GM19193 (cell line): ENCODE results near the gene ZMYM2.

Source experiments
- POLR2A ChIP-seq: IDR thresholded peaks from 4 replicates; pipeline ENCODE4 v1.6.1; 2011; ENCODE audit not compliant: insufficient read depth, insufficient read length; ENCODE audit errors: extremely low read depth

The ZMYM2 gene

DNA sequence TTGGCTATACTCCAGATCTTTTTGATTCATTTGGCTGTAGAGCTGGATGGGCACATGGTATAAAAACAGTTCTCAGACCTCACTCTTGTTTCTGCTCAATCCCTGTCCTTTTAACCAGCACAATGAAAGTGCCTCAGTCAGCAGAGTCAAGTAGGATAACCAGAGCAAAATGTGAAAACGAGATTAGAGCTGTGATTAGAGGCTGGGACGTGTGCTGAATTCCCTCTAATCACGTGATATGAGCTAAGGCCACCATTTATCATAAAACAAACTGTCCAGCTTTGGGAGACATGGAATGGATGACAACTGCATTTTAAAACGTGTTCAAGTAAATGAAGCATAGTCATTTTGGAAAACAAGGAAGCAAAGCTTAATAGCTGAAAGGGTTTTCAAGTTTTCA is 148.2 kb downstream of the ZMYM2 start:
- no peak for TF ChIP-seq POLR2A

DNA sequence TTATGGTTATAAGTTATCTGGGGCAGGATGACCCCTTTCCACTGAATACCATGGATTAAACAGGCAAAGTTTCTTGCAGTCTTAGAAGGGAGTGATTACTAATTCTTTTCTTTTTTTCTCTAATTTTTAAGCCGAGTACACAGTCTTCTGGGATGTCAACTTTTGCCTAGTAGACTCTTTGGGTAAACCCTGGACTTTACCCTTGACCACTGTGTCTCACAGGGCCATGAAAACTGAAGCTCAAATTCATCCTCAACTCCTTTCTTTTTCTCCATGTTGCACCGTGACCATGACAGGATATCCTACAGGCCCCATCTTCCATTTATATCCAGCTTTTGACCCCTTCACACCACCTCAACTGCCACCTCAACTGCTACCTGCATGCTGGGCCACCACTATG is 150.5 kb downstream of the ZMYM2 start:
- no peak for TF ChIP-seq POLR2A

DNA sequence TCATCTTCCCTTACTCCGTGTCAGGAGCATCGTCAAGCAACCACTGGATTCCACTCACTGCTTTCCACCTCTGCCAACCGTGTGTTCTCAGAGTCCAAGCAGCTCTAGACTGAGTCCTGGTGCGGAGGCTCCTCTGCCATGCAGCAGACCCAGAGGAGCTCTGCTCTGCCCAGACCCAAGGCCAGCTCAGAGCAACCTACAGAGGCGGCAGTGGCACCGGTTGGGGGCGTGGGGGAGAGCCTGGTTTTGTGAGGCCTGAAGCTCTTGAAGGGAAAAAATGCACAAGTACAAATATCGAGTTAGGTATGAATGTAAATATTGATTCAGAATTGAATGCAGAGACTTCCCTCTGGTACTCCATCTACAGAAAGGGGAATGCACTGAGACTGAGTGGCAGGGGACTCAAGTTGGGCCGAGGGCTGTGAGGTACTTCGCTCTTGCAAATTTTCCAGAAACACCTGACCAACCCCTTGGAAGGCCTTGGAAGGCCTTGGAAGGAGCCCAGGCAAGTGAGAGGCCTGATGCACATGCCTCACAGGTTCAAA is 155.6 kb downstream of the ZMYM2 start:
- no peak for TF ChIP-seq POLR2A

DNA sequence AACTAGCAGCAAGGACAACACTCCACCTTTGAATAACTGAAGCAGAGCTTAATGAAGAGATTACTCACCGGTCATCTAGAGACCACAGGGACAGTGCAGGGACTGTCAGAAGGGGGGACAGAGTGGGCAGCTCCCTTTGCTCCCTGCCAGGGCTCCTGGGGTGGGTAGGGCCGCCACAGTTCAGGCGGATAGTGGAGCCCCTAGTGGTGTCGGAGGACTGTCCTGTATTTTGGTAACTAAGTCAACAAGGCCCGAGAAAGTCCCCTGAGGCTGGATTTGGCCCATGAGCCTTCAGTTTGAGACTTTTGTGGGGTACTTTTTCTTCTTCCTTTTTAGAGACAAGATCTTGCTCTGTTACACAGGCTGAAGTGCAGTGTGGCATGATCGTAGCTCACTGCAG is 157.7 kb downstream of the ZMYM2 start:
- no peak for TF ChIP-seq POLR2A

DNA sequence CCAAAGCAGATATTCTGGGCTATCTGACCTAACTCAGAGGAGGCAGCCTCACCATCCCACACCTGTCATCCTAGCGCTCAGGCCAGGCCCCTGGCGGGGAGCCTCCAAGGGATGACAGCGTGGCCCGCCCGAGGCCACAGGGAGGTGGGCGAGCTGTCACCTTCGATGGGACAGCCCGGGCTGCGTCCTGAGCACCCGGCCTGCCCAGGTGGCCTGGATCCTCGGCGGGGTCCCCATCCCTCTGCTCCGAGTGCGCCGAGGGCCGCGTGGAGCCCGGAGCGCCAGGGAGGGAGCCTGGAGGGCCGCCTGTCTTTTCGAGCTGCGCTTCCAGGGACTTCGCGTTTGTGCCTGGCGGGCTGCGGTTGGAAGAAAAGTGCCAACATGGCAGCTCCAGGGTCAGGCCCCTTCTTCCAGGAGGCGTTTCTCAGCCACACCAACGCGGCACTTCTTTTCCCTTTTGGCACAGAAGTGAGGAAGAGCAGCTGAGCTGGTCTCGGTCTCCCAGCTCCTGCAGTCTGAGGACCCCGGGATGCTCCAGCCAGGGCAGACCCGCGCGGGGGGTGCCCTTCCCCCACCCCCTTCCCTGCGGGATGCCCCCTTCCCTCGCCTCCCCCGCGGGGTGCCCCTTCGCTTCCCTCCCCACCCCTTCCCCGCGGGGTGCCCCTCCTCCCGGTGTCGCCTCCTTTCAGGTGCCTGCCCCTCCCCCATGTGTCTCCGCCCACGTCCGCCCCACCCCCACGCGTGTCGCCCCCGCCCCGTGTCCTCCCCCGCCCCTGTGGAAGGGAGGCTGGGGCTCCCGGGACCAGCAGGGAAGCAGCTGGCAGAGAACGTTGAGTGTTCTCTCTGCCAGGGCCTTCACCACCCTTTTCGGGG is 160.0 kb downstream of the ZMYM2 start:
- TF ChIP-seq POLR2A, result no peak

DNA sequence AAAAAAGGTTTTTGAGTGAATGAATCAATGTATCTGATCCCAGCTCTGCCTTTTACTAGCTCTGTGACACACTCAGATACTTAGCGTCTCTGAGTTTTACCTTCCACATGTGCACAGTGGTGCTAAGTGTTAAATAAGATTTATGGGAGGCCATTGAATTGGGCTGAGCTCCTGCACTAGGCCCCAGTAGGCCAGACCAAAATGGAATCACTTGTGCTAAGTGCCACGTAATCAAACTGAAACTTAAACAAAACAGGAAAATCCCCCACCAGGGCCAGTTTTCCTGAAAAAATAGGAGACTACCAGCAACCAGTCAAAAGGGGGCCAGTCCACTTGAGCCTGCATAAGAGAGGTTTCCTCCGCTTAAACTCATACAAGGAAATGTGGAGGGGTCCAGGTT is 161.4 kb downstream of the ZMYM2 start:
- TF ChIP-seq POLR2A, result no peak

DNA sequence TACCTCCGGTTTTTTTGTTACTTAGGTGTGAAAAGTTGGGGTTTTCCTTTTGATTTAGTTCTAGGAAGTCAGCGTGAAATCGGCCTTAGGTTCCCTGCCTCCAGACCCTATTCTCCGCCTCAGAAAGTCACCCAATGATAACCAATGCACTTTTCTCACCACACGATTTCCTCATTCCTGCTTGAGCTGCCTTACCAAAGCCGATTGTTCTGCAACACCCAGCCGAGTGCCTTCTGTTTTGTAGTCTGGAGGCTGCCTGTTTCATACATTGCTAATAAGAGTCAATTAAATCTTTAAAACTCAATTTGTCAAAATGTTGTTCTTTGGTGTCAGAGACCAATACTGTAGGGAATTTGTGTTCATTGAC is 162.6 kb downstream of the ZMYM2 start:
- TF ChIP-seq POLR2A, result no peak

DNA sequence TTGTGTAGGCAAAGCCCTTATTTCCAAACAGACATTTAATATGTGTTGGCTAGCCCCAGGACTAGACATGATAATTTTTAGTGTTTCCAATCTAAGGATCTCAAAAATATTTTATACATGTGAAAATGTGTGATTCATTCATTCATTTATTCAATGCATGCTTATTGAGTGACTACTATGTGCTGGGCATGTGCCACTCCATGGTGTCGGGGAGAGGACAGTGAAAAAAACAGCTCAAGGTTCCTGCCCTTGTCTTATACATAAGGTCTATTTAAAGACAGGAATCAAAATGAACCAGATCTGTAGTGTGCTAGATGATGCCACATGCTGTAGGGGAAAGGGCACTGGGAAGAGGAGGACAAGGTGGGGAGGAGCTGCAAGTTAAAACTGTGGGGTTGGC is 165.8 kb downstream of the ZMYM2 start:
- TF ChIP-seq POLR2A, result no peak

DNA sequence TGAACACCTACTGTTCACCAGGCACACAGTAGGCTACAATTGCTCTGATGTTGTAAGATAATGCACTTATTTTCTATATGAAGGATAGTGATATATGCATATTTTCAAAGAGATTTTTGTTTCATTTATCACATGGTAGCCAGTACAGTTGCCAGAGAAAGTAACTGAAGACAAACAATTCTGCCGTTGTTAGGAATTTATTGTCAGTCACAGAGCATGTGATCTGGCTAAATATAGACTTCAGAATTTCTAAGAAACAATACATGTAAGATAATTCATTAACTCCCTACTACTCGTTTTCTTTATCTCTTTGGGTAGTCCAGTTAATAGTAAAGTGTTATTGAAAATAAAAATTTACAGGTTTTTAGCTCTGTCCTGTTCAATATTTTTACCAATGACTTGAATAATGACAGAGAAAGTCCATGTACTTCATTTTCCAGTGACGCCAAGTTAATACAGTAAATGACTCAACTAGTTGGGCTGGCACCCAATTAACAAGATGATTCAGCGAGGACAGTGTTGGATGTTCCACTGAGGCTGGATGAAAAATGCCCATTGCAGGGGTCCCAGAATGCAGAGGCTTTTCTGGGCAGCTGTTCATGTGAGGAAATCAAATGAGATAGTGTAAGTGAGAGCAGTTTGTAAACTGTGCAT is 166.7 kb downstream of the ZMYM2 start:
- no peak for TF ChIP-seq POLR2A

DNA sequence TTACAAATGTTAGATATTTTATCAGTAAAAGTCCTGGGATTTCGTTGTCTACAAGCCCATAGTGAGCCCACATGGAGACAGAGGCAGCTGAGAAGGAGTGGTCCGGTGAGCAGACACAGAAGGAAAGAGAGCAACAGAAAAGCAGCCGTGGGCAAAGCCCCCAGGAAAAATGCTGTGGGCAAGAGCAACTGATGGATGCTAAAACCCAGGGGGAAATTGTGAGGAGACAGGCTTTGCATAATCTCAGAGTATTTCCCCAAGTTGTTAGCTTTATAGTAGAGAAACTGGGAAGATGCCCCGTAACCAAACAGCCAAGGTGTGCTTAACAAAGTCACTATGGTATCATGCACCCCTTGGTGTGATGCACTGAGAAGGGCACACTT is 167.2 kb downstream of the ZMYM2 start:
- TF ChIP-seq POLR2A, result no peak

DNA sequence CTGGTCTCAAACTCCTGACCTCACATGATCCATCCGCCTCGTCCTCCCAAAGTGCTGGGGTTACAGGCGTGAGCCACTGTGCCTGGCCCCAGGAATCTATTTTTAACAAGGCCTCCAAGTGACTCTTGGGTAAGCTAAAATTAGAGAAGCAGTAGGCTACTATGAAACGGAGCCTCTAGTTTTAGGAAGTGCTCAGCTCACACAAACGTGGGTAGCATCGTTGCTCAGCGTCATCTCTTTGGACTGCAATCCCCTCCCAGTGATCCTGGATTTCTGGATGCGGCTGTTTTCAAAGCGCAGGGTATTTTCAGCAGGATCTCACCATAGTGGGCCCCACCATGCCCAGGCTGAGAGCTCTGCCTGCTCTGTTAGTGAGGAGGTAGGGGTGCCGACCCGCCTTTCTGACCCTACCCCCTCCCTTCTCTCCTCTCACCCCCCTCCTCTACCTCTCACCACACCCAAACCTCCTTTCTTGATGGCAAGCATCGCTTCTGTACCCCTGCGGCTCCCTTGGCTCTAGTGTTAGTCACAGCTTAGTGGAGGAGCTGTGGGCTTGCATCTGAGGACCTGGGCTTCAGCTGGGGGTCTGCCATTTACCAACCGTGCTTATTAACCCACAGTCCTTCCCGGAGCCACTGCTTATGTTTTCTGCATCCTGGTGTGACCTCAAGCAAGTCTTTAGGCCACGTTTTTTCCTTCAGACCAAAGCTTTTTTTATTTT is 168.2 kb downstream of the ZMYM2 start:
- no peak for TF ChIP-seq POLR2A

DNA sequence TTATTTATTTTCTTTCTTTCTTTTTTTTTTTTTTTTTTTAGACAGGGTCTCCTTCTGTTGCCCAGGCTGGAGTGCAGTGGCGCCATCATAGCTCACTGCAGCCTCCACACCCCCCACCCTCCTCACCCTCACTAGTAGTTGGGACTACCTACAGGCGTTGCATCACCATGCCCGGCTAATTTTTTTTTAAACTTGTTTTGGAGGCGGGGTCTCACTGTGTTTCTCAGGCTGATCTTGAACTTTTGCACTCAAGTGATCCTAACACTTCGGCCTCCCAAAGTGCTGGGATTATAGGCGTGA is 168.7 kb downstream of the ZMYM2 start:
- no peak for TF ChIP-seq POLR2A

DNA sequence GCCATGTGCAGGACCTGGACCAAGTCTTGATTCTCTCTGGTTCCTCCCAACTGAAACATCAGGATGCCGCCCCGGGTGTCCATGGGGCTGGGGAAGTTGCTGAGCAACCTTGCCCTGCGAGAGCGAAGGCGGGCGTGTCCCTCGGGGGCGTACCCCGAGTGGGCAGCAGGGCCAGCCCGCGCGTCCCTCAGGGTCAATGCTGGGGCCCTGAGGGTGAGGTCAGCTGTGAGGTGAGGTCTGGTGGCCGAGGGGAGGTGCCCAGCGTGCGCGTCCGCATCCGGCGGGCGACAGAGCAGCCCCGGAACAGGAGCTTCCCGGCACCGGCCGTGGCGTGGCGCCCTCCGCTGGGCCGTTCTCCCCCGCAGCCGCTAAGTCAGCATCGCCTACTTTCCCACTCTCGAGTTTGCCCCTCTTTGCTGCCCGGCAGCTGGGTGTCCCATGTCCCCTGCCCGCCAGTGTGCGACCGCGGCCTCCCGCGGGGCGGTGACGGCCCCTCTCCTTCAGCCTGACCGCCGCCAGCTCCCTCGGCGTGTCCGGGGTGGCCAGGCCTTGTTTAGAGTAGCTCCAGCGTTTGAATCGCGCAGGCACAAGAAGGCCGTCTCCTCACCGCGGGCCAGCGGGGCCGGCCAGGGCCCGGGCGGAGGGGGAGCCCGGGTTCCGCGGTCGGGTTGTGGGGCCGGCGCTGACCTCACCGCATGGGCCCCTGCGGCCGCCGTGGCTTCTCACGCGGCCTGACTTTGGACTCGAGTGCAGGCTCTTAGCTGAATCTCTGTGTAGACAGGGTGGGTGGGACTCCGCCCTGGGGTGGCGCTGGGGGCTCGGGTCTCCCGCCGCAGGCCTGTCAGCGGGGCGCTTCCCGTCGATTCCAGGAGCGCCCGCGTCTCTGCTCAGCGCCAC is 169.3 kb downstream of the ZMYM2 start:
- TF ChIP-seq POLR2A, result peak; percentile 27

DNA sequence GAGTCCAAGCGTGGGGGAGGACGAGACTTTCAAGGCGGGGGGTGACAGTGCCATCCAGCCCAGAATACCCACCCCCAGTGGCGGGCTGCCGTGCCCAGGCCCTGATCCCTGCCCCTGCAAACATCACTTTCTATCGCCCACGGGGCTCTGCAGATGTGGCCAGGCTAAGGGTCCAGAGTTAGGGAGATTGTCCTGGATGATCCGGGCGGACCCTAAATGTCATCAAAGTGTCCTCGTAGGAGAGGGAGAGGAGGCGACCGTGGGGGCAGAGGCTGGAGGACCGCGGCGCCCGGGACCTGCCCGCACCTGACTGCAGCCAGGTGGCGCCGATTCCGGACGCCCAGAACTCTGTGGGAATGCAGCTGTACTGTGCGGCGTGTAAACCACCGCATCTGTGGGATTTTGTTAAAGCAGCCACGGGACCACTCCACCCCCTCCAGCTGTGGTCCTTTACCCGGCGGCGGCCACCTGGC is 170.0 kb downstream of the ZMYM2 start:
- TF ChIP-seq POLR2A, result no peak
